Astrocyte (in vitro differentiated cells and primary cell): ENCODE results near the gene DNAH17. TPM values are rescaled to one million over a fixed set of nuclear protein-coding genes. Genes with fewer than 3 reads are reported as not detected.

Source experiments
- DNase-seq: peaks from one replicate; pipeline ENCODE4 v3.0.0-alpha.2; 2010; ENCODE audit warnings: low read depth
- FAIRE-seq: peaks from 2 replicates; lab custom pipeline; 2011; peaks lifted over from hg19 to GRCh38; lab: Jason Lieb, UNC
- H2AFZ ChIP-seq: 2 replicates; pipeline ENCODE4 v1.6.0; 2012; ENCODE audit warnings: low read depth, low read length, inconsistent platforms
- H3K27ac ChIP-seq: 2 replicates; pipeline ENCODE4 v1.5.1; 2011; ENCODE audit warnings: low read depth, low read length, inconsistent platforms
- H3K27me3 ChIP-seq: 2 replicates; pipeline ENCODE4 v1.6.0; 2011; ENCODE audit warnings: low read length, inconsistent platforms; ENCODE audit not compliant: insufficient read depth
- H3K36me3 ChIP-seq: 2 replicates; pipeline ENCODE4 v1.5.1; 2011; ENCODE audit warnings: low read length, inconsistent platforms; ENCODE audit not compliant: insufficient read depth
- H3K4me1 ChIP-seq: 2 replicates; pipeline ENCODE4 v1.5.1; 2011; ENCODE audit warnings: low read length, inconsistent platforms; ENCODE audit not compliant: insufficient read depth
- H3K4me2 ChIP-seq: 2 replicates; pipeline ENCODE4 v1.6.0; 2012; ENCODE audit warnings: low read length, inconsistent platforms
- H3K4me3 ChIP-seq: 2 replicates; pipeline ENCODE4 v1.5.1; 2011; ENCODE audit warnings: low read depth, mild to moderate bottlenecking, low read length, inconsistent platforms; ENCODE audit not compliant: insufficient read depth
- H3K79me2 ChIP-seq: 2 replicates; pipeline ENCODE4 v1.6.0; 2012; ENCODE audit warnings: mild to moderate bottlenecking, low read length, inconsistent platforms; ENCODE audit not compliant: insufficient read depth
- H3K9ac ChIP-seq: 2 replicates; pipeline ENCODE4 v1.6.0; 2012; ENCODE audit warnings: mild to moderate bottlenecking, low read length, inconsistent platforms
- H3K9me3 ChIP-seq: 2 replicates; pipeline ENCODE4 v1.5.1; 2012; ENCODE audit warnings: low read depth, mild to moderate bottlenecking, low read length, inconsistent platforms; ENCODE audit not compliant: insufficient read depth
- H4K20me1 ChIP-seq: 2 replicates; pipeline ENCODE4 v1.6.0; 2012; ENCODE audit warnings: low read length, inconsistent platforms; ENCODE audit not compliant: insufficient read depth
- H3K27ac Mint-ChIP-seq: one replicate; pipeline ENCODE4 v1.8.0; 2021; ENCODE audit warnings: mild to moderate bottlenecking, mixed read lengths; ENCODE audit not compliant: unreplicated experiment
- H3K27me3 Mint-ChIP-seq: one replicate; pipeline ENCODE4 v1.8.0; 2021; ENCODE audit warnings: low read depth, mixed read lengths; ENCODE audit not compliant: unreplicated experiment
- H3K36me3 Mint-ChIP-seq: one replicate; pipeline ENCODE4 v1.8.0; 2021; ENCODE audit warnings: low read depth, mixed read lengths; ENCODE audit not compliant: unreplicated experiment
- H3K4me1 Mint-ChIP-seq: one replicate; pipeline ENCODE4 v1.8.0; 2021; ENCODE audit warnings: low read depth, mixed read lengths; ENCODE audit not compliant: unreplicated experiment
- H3K4me3 Mint-ChIP-seq: one replicate; pipeline ENCODE4 v1.8.0; 2021; ENCODE audit warnings: mild to moderate bottlenecking, moderate library complexity, mixed read lengths; ENCODE audit not compliant: unreplicated experiment
- H3K9me3 Mint-ChIP-seq: one replicate; pipeline ENCODE4 v1.8.0; 2021; ENCODE audit warnings: mild to moderate bottlenecking, mixed read lengths; ENCODE audit not compliant: unreplicated experiment
- EZH2 ChIP-seq: IDR thresholded peaks from 2 replicates; pipeline ENCODE4 v1.6.1; 2012; ENCODE audit warnings: mild to moderate bottlenecking, low read length, inconsistent platforms; ENCODE audit not compliant: insufficient read depth
- total RNA-seq: library from RNA; stranded (reverse); gene quantifications from 2 replicates; pipeline ENCODE4 v1.2.1, GENCODE V29; 2021
- TF ChIP-seq, protein P1 (sequence below): IDR thresholded peaks from 2 replicates; pipeline ENCODE4 v1.5.1; 2011; ENCODE audit warnings: low read depth, mild to moderate bottlenecking, inconsistent platforms, low read length, moderate library complexity; ENCODE audit not compliant: insufficient read depth

DNAH17 gene
- total RNA-seq, 1 donor from 2014 or later, result 0.14 TPM

DNA sequence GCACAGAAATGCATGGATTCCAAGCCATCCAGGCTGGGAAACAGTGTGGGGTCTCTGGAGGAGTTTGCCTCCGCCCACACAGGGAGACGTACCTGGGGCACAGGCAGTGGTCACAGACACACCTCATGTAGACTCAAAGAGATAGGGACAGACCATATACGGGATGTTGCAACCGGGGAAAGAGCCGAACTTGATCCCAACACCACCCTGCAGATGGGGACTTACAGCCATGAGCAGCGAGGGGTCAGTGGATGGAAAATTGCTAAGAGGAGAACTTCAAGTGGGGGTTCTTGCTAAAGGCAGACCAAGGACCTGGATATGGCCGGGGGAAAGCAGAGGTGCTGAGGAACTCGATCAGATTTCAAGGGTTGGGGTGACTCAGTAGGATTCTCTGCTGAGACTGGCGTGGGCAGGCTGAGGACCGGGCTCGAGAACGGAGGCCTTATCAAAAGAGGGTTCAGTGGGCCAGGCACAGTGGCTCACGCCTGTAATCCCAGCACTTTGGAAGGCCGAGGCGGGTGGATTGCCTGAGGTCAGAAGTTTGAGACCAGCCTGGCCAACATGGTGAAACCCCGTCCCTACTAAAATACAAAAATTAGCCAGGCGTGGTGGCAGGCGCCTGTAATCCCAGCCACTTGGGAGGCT lies 12.0 kb upstream of the DNAH17 start:
- peak overlapping the region; percentile 53 for H3K27ac Mint-ChIP-seq
- no peaks in the 10 kb centered on the region for H3K36me3 ChIP-seq
- H3K9me3 ChIP-seq, result no peaks in the 10 kb centered on the region
- no peaks in the 10 kb centered on the region for H4K20me1 ChIP-seq
- peaks cover 8% of the 10 kb centered on the region for H3K4me1 ChIP-seq
- H2AFZ ChIP-seq, result no peak overlapping the region
- H3K27me3 Mint-ChIP-seq, result peaks cover 28% of the 10 kb centered on the region
- no peak overlapping the region for H3K27ac ChIP-seq
- H3K9me3 Mint-ChIP-seq, result peaks cover 2% of the 10 kb centered on the region
- no peak overlapping the region for H3K4me3 Mint-ChIP-seq
- H3K4me3 ChIP-seq, result no peak overlapping the region
- H3K27me3 ChIP-seq, result no peaks in the 10 kb centered on the region
- DNase-seq (no peak), FAIRE-seq (no peak)
- no peak overlapping the region for H3K9ac ChIP-seq
- no peaks in the 10 kb centered on the region for H3K79me2 ChIP-seq
- H3K4me1 Mint-ChIP-seq, result peaks cover 16% of the 10 kb centered on the region
- no peaks in the 10 kb centered on the region for H3K36me3 Mint-ChIP-seq
- no peak for TF ChIP-seq EZH2
- TF ChIP-seq, protein P1, sequence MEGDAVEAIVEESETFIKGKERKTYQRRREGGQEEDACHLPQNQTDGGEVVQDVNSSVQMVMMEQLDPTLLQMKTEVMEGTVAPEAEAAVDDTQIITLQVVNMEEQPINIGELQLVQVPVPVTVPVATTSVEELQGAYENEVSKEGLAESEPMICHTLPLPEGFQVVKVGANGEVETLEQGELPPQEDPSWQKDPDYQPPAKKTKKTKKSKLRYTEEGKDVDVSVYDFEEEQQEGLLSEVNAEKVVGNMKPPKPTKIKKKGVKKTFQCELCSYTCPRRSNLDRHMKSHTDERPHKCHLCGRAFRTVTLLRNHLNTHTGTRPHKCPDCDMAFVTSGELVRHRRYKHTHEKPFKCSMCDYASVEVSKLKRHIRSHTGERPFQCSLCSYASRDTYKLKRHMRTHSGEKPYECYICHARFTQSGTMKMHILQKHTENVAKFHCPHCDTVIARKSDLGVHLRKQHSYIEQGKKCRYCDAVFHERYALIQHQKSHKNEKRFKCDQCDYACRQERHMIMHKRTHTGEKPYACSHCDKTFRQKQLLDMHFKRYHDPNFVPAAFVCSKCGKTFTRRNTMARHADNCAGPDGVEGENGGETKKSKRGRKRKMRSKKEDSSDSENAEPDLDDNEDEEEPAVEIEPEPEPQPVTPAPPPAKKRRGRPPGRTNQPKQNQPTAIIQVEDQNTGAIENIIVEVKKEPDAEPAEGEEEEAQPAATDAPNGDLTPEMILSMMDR, result no peak
- H3K4me2 ChIP-seq, result no peak overlapping the region

GRCh38 chr17:78588258-78589030 lies 11.2 kb upstream of the DNAH17 start:
- H3K27me3 Mint-ChIP-seq, result peaks cover 29% of the 10 kb centered on the region
- H3K27ac Mint-ChIP-seq, result peak overlapping the region; percentile 53
- H3K9me3 Mint-ChIP-seq, result peaks cover 3% of the 10 kb centered on the region
- H3K4me2 ChIP-seq, result no peak overlapping the region
- no peak overlapping the region for H3K27ac ChIP-seq
- no peaks in the 10 kb centered on the region for H3K36me3 ChIP-seq
- peaks cover 8% of the 10 kb centered on the region for H3K4me1 ChIP-seq
- TF ChIP-seq, protein P1, result no peak
- TF ChIP-seq EZH2, result no peak
- no peak overlapping the region for H3K9ac ChIP-seq
- no peaks in the 10 kb centered on the region for H3K79me2 ChIP-seq
- H3K4me3 ChIP-seq, result no peak overlapping the region
- H3K27me3 ChIP-seq, result no peaks in the 10 kb centered on the region
- DNase-seq, result no peak
- H3K4me3 Mint-ChIP-seq, result no peak overlapping the region
- H4K20me1 ChIP-seq, result no peaks in the 10 kb centered on the region
- no peak overlapping the region for H2AFZ ChIP-seq
- H3K9me3 ChIP-seq, result no peaks in the 10 kb centered on the region
- peaks cover 15% of the 10 kb centered on the region for H3K4me1 Mint-ChIP-seq
- FAIRE-seq, result no peak
- no peaks in the 10 kb centered on the region for H3K36me3 Mint-ChIP-seq
